Measurements from ENCODE around the gene ASPN.

Gene ASPN

GRCh38 chr9:92482329-92482728, at the start of gene ASPN:
Gene ASPN (minus strand): TSS chr9:92482506.
- no peak for DNase-seq

DNA sequence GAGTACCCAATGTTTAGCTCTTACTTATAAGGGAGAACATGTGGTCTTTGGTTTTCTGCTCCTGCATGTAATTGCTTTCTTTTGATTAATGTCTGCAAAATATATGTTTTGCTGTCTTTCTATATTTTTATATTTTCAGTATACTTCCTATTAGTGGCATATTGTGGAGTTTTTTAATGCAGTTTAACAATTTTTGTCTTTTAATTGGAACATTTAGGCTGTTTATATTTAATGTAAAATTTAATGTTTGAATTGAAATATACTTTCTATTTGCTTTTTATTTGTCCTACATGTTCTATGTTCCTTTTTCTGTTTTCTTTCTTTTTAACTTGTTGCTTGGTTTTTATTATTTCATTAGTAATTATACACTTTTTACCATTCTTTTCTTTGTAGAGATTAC, 48.6 kb upstream of the ASPN start:
- no peak for DNase-seq

DNA sequence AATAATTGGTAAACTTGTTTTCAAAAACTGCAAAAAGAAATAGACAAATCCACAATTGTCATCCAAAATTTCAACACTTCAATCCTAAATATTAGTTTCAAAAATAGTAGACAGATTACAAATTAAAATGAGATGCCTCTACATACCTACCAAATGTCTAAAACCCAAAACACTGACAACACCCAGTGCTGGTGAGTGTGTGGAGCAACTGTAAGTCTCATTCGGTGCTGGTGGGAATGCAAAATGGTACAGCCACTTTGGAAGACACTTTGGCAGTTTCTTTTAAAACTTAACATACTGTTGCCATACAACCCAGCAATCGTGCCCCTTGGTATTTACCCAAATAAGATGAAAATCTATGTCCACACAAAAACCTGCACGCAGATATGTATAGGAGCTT, 46.8 kb upstream of the ASPN start:
- no peak for DNase-seq

- no peak for DNase-seq
Measured at GRCh38 chr9:92528522-92528849, 46.2 kb upstream of the ASPN start.

- no peak for DNase-seq
Measured at GRCh38 chr9:92527832-92528521, 45.7 kb upstream of the ASPN start.

DNA sequence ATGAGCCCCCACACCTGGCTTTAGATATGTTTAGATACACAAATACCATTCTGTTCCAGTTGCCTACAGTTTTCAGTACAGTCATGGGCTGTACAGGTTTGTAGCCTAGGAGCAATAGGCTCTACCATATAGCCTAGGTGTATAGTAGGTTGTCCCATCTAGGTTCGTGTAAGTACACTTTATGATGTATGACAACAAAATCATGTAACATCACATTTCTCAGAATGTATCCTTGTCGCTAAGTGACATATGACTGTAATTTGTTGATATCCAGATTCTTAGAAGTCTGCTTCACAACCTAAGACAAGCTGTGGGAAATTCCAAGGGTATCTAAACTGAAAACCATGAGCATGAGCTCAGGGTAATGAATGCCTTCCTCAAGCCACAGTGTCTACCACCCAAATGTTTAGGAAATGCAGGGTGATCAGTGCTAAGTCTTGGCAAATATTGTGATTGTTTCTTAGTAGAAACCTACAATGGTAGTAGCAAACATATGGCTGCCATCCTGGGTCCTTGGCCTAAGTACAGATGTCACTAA, 45.1 kb upstream of the ASPN start:
- no peak for DNase-seq

DNA sequence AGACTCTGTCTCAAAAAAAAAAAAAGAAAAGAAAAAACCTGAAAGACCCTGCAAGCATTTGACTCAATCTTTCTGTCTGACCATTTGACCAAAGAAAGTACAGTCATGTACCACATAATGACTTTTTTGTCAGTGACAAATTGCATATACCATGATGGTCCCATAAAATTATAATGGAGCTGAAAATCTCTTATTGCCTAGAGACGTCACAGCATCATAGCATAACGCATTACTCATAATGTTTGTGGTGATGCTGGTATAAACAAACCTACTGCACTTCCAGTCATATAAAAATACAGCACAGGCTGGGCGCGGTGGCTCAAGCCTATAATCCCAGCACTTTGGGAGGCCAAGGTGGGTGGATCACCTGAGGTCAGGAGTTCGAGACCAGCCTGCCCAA, 43.0 kb upstream of the ASPN start:
- no peak for DNase-seq

DNA sequence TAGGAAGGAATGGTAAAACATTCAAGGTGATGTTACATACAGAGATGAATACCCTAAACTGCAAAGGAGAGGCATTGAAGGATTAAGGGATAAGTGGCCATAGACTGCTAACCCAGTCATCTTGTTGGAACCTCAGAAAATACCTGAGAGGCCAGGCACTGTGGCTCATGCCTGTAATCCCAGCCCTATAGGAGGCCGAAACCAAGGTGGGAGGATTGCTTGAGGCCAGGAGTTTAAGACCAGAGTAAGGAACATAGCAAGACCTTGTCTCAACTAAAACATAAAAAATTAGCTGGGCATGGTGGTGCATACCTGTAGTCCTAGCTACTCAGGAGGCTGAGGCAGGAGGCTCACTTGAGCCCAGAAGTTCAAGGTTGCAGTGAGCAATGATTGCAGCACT, 42.6 kb upstream of the ASPN start:
- no peak for DNase-seq

DNA sequence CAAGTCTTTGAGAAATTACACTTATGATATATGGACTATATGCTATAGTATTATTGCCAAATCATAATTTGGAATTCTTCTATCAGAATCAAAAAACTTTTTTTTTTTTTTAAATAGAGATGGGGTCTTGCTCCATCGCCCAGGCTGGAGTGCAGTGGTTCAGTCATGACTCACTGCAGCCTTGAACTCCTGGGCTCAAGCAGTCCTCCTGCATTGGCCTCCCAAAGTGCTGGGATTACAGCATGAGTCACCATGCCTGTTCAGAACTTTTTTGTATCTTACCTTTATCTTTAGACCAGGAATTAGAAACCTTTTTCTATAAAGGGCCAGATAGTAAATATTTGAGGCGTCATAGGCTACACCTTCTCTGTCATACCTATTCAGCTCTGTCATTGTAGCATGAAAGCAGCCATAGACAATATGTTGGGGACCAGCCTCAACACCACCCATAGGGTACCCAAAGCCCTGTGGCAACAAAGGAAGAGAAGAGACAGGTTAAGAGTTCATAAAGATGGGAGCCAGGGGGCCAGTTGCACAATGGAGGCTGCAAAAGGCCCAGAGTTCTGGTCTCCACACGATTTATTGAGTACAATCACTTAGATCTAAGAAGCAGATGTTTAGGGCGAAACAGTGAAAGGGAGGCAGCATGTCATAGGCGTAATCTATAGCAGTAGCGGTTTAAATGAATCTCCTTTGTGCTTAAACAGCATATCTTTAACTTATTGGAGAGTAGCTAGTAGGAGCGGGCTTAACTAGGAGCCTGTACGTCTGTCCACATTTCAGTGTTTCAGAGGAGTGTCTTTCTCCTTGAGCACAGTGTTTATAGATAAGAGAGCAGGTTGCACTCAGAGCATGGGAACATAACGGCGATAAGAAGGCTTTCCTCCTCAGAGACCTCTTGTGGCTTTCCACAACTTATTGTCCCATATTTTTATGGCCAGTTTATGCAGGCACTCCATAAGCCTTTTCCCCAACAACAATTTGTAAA, 41.0 kb upstream of the ASPN start:
- no peak for DNase-seq

DNA sequence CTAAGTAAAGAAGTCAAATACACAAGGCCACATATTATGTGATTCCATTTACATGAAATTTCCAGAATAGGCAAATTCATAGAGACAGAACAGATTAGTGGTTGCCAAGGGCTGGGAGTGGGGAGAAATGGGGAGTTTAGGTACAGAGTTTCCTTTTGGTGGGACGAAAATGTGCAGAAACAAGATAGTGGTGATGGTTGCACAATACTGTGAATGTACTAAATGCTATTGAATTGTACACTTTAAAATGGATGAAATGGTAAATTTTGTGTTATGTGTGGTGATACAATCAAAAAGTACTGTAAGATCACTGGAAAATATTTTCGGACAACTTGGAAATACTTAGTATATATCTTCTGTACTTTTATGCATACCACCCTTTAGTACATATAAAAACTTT, 38.5 kb upstream of the ASPN start:
- DNase-seq: no peak

- DNase-seq: no peak
Measured at GRCh38 chr9:92518199-92518598, 35.9 kb upstream of the ASPN start.

- DNase-seq: no peak
Measured at GRCh38 chr9:92517046-92517445, 34.7 kb upstream of the ASPN start.

DNA sequence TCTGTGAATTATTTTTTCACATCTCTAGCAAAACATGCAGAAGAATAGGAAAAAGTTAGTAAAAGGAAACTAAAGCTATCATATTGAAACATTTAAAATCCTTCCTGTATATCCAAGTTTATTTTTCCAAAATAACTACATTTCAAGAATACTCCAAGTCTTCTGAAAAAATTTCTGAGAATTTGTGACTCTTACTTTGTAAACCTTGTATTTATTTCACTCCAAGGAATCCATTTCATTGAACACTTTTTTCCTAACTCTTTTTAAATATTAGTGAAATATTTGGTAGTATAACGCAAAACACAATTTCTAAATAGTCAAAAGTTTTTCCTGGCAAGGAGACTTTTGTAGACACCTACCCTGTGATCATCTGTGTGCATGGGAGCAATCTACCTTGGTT, 34.2 kb upstream of the ASPN start:
- DNase-seq: no peak

DNA sequence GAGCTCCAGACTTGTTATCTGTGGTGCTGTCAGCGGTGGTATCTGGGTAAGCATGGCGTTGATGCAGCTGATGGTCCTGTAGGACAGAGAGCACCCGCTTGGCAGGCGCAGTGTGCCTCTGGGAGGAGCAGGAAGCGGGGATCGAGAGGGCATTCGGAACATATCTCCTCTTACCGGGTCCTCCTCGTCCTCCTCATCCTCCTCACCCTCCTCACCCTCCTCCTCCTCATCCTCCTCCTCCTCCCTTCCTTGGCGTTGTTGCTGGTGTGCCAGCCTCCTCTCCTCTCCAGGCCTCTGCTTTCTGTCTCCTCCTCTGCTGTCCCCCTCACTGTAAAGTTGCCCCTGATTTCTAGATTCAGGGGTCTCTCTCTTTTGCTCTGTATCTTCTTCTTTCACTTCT, 32.3 kb upstream of the ASPN start:
- DNase-seq: no peak

GRCh38 chr9:92513349-92513748, 31.0 kb upstream of the ASPN start:
- DNase-seq: no peak

DNA sequence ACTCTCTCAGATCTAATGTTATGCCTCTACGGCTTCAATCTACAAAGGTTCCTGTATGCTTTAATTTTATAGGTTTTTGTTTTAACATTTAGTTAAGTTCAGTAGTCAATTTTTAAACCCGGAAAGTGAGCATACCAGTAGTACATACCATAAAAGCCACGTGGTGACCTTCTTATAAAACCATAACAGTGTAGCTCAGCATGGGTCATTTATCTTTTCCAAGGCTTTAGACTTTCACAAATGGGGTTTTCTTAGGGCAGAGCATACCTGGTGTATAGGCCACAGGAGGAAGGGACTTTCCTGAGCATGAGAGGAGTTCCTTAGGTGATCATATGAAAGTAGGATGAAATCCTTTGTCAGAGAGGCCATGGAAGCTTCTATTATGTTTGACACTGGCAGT, 30.3 kb upstream of the ASPN start:
- DNase-seq: no peak

GRCh38 chr9:92510747-92511146, 28.4 kb upstream of the ASPN start:
- no peak for DNase-seq

DNA sequence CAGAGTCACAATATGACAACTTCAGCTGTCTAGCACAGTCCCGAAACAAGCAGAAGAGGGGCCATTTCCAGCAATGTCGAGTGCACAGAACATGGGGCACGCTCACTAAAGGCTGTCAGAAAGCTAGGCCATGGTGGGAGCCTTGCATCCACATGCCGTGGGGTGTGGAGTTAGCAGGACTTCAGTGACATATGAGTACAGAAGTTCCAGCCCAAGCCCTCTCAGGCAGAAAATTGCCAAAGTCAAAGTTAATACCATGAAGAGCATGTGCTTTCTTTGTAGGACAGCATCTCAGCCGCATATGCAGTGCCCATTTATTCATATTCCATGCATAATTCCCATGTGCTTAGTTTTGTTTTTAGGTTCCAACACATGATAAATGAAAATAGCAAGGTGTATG, 26.7 kb upstream of the ASPN start:
- no peak for DNase-seq

GRCh38 chr9:92508018-92508820, 25.9 kb upstream of the ASPN start:
- no peak for DNase-seq

DNA sequence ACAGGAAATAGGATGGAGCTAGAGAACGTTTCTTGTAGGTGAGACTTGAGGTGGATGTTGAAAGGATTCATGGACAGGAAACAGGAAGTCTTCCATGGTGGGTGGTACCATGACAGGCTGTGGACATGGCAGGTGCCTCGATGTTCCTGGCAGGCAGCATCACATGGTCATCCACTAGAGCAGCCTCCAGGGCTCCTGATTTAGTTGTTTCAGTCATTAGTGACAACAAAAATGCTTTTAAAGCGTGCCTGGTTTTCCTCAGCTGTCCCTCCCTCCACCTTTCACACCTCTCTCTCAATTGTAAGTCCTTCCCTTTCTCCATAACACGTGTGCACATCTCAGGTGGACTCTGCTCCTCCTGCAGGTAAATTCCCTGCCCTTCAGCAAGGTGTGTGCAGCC, 25.2 kb upstream of the ASPN start:
- no peak for DNase-seq

DNA sequence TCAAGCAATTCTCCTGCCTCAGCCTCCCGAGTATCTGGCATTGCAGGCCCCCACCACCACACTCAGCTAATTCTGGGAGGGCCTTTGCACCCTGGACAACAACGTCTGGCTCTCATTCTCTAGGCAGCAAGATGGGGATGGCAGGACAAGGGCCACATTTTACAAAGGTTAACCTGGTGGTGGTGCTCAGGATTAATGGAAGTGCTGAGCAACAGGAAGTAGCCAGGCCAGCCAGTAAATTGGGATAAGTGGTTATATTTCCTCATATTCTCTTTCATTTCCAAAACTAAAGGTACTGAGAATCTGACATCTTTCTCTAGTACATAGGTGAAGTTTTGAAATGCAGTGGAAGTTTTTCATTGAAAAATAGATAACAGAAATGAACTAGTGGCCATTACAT, 24.7 kb upstream of the ASPN start:
- DNase-seq: no peak

GRCh38 chr9:92506184-92506857, 24.0 kb upstream of the ASPN start:
- no peak for DNase-seq

DNA sequence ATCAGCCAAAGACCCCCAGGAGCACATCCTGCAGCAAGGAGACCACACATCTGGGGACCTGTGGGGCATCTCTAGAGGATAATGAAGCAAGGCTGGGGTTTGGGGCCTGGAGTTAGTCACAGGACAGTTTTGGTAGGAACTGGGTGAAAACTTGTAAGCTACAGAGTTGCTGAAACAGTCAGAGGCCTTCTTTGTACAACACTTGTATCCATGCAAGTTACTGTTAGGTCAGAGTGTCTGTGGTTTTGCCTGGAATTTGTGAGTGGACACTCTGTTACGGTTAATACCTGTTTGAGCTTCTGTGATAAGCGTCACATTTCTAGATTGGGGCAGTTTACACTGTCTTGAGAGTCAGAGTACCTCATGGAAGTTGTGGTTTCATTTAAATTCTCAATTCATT, 22.6 kb upstream of the ASPN start:
- no peak for DNase-seq
